Measurements from ENCODE around the gene NRDC.
"Not testable (repeated sequence)": the region's sequence is repeated elsewhere in the genome, so short reads cannot be mapped to it uniquely, and the experiment has no call there.

The NRDC gene

GRCh38 chr1:51877434-51878307 lies 856 bp downstream of the NRDC start:
- DNase-seq (ENCODE audit: low read depth), result no peak

GRCh38 chr1:51875836-51876235 lies 2.7 kb downstream of the NRDC start:
- DNase-seq (ENCODE audit: low read depth), result no peak

GRCh38 chr1:51875291-51875772 lies 3.2 kb downstream of the NRDC start:
- DNase-seq (ENCODE audit: low read depth), result no peak

GRCh38 chr1:51873270-51873669 lies 5.3 kb downstream of the NRDC start:
- DNase-seq (ENCODE audit: low read depth), result not testable (repeated sequence)

GRCh38 chr1:51871351-51871975 lies 7.1 kb downstream of the NRDC start:
- DNase-seq (ENCODE audit: low read depth), result no peak

- no peak for DNase-seq (ENCODE audit: low read depth)
Observed at GRCh38 chr1:51870603-51871350, 7.8 kb downstream of the NRDC start.

- no peak for DNase-seq (ENCODE audit: low read depth)
Observed at GRCh38 chr1:51867479-51868232, 10.9 kb downstream of the NRDC start.

- no peak for DNase-seq (ENCODE audit: low read depth)
Observed at GRCh38 chr1:51863384-51863783, 15.1 kb downstream of the NRDC start.

- DNase-seq (ENCODE audit: low read depth), result no peak
Observed at GRCh38 chr1:51861669-51862068, 16.9 kb downstream of the NRDC start.

GRCh38 chr1:51859735-51860134 lies 18.8 kb downstream of the NRDC start:
- no peak for DNase-seq (ENCODE audit: low read depth)

GRCh38 chr1:51859333-51859732 lies 19.2 kb downstream of the NRDC start:
- no peak for DNase-seq (ENCODE audit: low read depth)

GRCh38 chr1:51858892-51859291 lies 19.6 kb downstream of the NRDC start:
- no peak for DNase-seq (ENCODE audit: low read depth)

- DNase-seq (ENCODE audit: low read depth), result no peak
Observed at GRCh38 chr1:51856745-51857144, 21.8 kb downstream of the NRDC start.

GRCh38 chr1:51855624-51856023 lies 22.9 kb downstream of the NRDC start:
- no peak for DNase-seq (ENCODE audit: low read depth)

- no peak for DNase-seq (ENCODE audit: low read depth)
Observed at GRCh38 chr1:51853360-51853759, 25.2 kb downstream of the NRDC start.

- DNase-seq (ENCODE audit: low read depth), result no peak
Observed at GRCh38 chr1:51851882-51852396, 26.6 kb downstream of the NRDC start.

- DNase-seq (ENCODE audit: low read depth), result no peak
Observed at GRCh38 chr1:51850420-51851223, 27.9 kb downstream of the NRDC start.

GRCh38 chr1:51847294-51847920 lies 31.1 kb downstream of the NRDC start:
- no peak for DNase-seq (ENCODE audit: low read depth)

- DNase-seq (ENCODE audit: low read depth), result no peak
Observed at GRCh38 chr1:51843948-51844347, 34.6 kb downstream of the NRDC start.

GRCh38 chr1:51842261-51842660 lies 36.3 kb downstream of the NRDC start:
- DNase-seq (ENCODE audit: low read depth), result no peak
